Neural cell (in vitro differentiated cells): ENCODE data around the gene C1orf35. TPM values are rescaled to one million over a fixed set of nuclear protein-coding genes. Genes with fewer than 3 reads are reported as not detected.

ENCODE experiments used
- H2AFZ ChIP-seq: fragments of 200-600, 300-800 bp; sonication (generic), shearing (Covaris generic); 2 replicates; pipeline ENCODE4 v1.6.0; 2014; ENCODE audit warnings: low read depth, mild to moderate bottlenecking, antibody characterized with exemption, low read length, moderate library complexity
- H3F3A ChIP-seq: fragments of 200-600 bp; shearing (Covaris generic); 2 replicates; pipeline ENCODE4 v1.6.1; 2016; ENCODE audit warnings: mild to moderate bottlenecking, moderate library complexity, mixed read lengths, antibody characterized with exemption, low read length; ENCODE audit not compliant: insufficient read depth, poor library complexity, severe bottlenecking
- H3K27ac ChIP-seq: fragments of 200-600, 300-800 bp; sonication (generic), shearing (Covaris generic); 2 replicates; pipeline ENCODE4 v1.5.1; 2014; ENCODE audit warnings: mild to moderate bottlenecking, low read length, moderate library complexity
- H3K27me3 ChIP-seq: fragments of 300-800, 200-600 bp; sonication (generic), shearing (Covaris generic); 2 replicates; pipeline ENCODE4 v1.6.0; 2014; ENCODE audit warnings: mild to moderate bottlenecking, low read depth, low read length, moderate library complexity; ENCODE audit not compliant: insufficient read depth
- H3K36me3 ChIP-seq: fragments of 300-800, 200-600 bp; sonication (generic), shearing (Covaris generic); 2 replicates; pipeline ENCODE4 v1.5.1; 2014; ENCODE audit warnings: mild to moderate bottlenecking, antibody characterized with exemption, low read length, moderate library complexity; ENCODE audit not compliant: insufficient read depth
- H3K4me2 ChIP-seq: fragments of 300-800, 200-600 bp; sonication (generic), shearing (Covaris generic); 2 replicates; pipeline ENCODE4 v1.6.0; 2014; ENCODE audit warnings: mild to moderate bottlenecking, low read length
- H3K4me3 ChIP-seq: fragments of 300-800, 200-600 bp; sonication (generic), shearing (Covaris generic); 2 replicates; pipeline ENCODE4 v1.5.1; 2014; ENCODE audit warnings: mild to moderate bottlenecking, low read length, moderate library complexity
- H3K79me2 ChIP-seq: fragments of 200-600 bp; shearing (Covaris generic); replicated peaks from 2 replicates; pipeline ENCODE4 v1.6.0; 2014; ENCODE audit warnings: mild to moderate bottlenecking, low read length, moderate library complexity; ENCODE audit not compliant: insufficient read depth
- H3K9ac ChIP-seq: fragments of 300-800, 200-600 bp; sonication (generic), shearing (Covaris generic); 2 replicates; pipeline ENCODE4 v1.6.1; 2016; ENCODE audit warnings: mild to moderate bottlenecking, low read length, mixed read lengths
- H3K9me2 ChIP-seq: fragments of 200-600 bp; shearing (Covaris generic); 2 replicates; pipeline ENCODE4 v1.6.1; 2016; ENCODE audit warnings: mild to moderate bottlenecking, low read length, mixed read lengths; ENCODE audit not compliant: insufficient read depth
- H3K9me3 ChIP-seq: fragments of 200-600, 300-800 bp; sonication (generic), shearing (Covaris generic); 2 replicates; pipeline ENCODE4 v1.6.1; 2016; ENCODE audit warnings: mild to moderate bottlenecking, mixed run types, low read length, moderate library complexity, mixed read lengths
- H4K20me1 ChIP-seq: fragments of 200-600 bp; shearing (Covaris generic); 2 replicates; pipeline ENCODE4 v1.6.1; 2016; ENCODE audit warnings: mild to moderate bottlenecking, mixed run types; ENCODE audit not compliant: insufficient read depth
- EP300 ChIP-seq: fragments of 450-650 bp; conservative IDR thresholded peaks from 2 replicates; pipeline ENCODE4 v1.6.1; 2014; ENCODE audit warnings: antibody characterized with exemption, mild to moderate bottlenecking, moderate library complexity; ENCODE audit not compliant: poor library complexity, severe bottlenecking
- EZH2 ChIP-seq: fragments of 200-600, 300-800 bp; shearing (Covaris generic), sonication (generic); IDR thresholded peaks from 2 replicates; pipeline ENCODE4 v1.6.1; 2014; ENCODE audit warnings: antibody characterized with exemption, low read length, borderline replicate concordance, mild to moderate bottlenecking; ENCODE audit not compliant: insufficient read depth, poor library complexity, severe bottlenecking
- MXI1 ChIP-seq: fragments of 450-650 bp; conservative IDR thresholded peaks from 2 replicates; pipeline ENCODE4 v1.6.1; 2014; ENCODE audit warnings: antibody characterized with exemption, mild to moderate bottlenecking; ENCODE audit not compliant: poor library complexity, severe bottlenecking
- POLR2AphosphoS5 ChIP-seq: IDR thresholded peaks from 2 replicates; pipeline ENCODE4 v1.6.1; 2012
- RAD21 ChIP-seq: fragments of 450-650 bp; conservative IDR thresholded peaks from 2 replicates; pipeline ENCODE4 v1.6.1; 2014; ENCODE audit warnings: antibody characterized with exemption, mild to moderate bottlenecking, moderate library complexity
- SMC3 ChIP-seq: fragments of 450-650 bp; conservative IDR thresholded peaks from 2 replicates; pipeline ENCODE4 v1.6.1; 2014; ENCODE audit warnings: antibody characterized with exemption, mild to moderate bottlenecking, moderate library complexity; ENCODE audit not compliant: poor library complexity
- TAF1 ChIP-seq: IDR thresholded peaks from 2 replicates; pipeline ENCODE4 v1.6.1; 2012; ENCODE audit warnings: low read depth
- polyA plus RNA-seq: library from polyadenylated mRNA; depleted of rRNA; stranded (reverse); fragments of >200 nt; gene quantifications from 2 replicates; pipeline ENCODE4 v1.2.3, GENCODE V29; 2014
- TF ChIP-seq, protein P1 (sequence below): fragments of 450-650 bp; IDR thresholded peaks from 2 replicates; pipeline ENCODE4 v1.5.1; 2014; ENCODE audit warnings: antibody characterized with exemption, mild to moderate bottlenecking, moderate library complexity; ENCODE audit not compliant: poor library complexity, severe bottlenecking
- TF ChIP-seq, protein P2 (sequence below): IDR thresholded peaks from 2 replicates; pipeline ENCODE4 v1.6.1; 2012; ENCODE audit warnings: borderline replicate concordance

Gene C1orf35
- polyA plus RNA-seq, 1 donor from 2014 or later = 32.8 TPM

DNA sequence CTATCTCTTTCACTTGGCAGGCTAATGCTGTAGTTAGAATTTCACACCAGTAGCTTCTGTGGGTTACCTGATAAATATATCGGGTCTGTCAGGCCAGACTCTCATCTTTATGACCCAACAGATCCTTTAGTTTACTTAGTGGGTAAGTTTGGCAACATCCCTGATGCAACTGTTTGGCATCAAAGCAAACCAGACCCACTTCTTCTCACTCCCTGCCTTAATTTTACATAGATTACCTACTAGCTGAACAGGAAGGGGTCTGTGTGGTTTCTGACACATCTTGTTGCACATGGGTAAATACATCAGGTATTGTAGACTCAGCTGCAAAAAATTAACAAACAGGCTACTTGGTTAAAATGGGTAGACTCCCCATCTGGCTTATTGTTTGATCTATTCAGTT is 33.8 kb upstream of the C1orf35 start:
- H3F3A ChIP-seq = no peaks in the 10 kb centered on the region
- H3K4me2 ChIP-seq = no peak overlapping the region
- H2AFZ ChIP-seq = no peak overlapping the region
- no peak overlapping the region for H3K4me3 ChIP-seq
- peaks cover 10% of the 10 kb centered on the region for H3K79me2 ChIP-seq
- no peaks in the 10 kb centered on the region for H3K9me2 ChIP-seq
- H3K36me3 ChIP-seq = no peaks in the 10 kb centered on the region
- H3K9ac ChIP-seq = no peak overlapping the region
- no peak overlapping the region for H3K27ac ChIP-seq
- peaks cover 7% of the 10 kb centered on the region for H4K20me1 ChIP-seq
- H3K9me3 ChIP-seq = no peaks in the 10 kb centered on the region
- TF ChIP-seq TAF1 = no peak
- no peak for TF ChIP-seq EZH2
- TF ChIP-seq, protein P1, sequence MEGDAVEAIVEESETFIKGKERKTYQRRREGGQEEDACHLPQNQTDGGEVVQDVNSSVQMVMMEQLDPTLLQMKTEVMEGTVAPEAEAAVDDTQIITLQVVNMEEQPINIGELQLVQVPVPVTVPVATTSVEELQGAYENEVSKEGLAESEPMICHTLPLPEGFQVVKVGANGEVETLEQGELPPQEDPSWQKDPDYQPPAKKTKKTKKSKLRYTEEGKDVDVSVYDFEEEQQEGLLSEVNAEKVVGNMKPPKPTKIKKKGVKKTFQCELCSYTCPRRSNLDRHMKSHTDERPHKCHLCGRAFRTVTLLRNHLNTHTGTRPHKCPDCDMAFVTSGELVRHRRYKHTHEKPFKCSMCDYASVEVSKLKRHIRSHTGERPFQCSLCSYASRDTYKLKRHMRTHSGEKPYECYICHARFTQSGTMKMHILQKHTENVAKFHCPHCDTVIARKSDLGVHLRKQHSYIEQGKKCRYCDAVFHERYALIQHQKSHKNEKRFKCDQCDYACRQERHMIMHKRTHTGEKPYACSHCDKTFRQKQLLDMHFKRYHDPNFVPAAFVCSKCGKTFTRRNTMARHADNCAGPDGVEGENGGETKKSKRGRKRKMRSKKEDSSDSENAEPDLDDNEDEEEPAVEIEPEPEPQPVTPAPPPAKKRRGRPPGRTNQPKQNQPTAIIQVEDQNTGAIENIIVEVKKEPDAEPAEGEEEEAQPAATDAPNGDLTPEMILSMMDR = no peak
- no peak for TF ChIP-seq MXI1
- no peak for TF ChIP-seq POLR2AphosphoS5
- TF ChIP-seq EP300 = no peak
- TF ChIP-seq SMC3 = no peak
- TF ChIP-seq, protein P2, sequence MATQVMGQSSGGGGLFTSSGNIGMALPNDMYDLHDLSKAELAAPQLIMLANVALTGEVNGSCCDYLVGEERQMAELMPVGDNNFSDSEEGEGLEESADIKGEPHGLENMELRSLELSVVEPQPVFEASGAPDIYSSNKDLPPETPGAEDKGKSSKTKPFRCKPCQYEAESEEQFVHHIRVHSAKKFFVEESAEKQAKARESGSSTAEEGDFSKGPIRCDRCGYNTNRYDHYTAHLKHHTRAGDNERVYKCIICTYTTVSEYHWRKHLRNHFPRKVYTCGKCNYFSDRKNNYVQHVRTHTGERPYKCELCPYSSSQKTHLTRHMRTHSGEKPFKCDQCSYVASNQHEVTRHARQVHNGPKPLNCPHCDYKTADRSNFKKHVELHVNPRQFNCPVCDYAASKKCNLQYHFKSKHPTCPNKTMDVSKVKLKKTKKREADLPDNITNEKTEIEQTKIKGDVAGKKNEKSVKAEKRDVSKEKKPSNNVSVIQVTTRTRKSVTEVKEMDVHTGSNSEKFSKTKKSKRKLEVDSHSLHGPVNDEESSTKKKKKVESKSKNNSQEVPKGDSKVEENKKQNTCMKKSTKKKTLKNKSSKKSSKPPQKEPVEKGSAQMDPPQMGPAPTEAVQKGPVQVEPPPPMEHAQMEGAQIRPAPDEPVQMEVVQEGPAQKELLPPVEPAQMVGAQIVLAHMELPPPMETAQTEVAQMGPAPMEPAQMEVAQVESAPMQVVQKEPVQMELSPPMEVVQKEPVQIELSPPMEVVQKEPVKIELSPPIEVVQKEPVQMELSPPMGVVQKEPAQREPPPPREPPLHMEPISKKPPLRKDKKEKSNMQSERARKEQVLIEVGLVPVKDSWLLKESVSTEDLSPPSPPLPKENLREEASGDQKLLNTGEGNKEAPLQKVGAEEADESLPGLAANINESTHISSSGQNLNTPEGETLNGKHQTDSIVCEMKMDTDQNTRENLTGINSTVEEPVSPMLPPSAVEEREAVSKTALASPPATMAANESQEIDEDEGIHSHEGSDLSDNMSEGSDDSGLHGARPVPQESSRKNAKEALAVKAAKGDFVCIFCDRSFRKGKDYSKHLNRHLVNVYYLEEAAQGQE = no peak
- no peak for TF ChIP-seq RAD21
- H3K27me3 ChIP-seq = peaks cover 25% of the 10 kb centered on the region

DNA sequence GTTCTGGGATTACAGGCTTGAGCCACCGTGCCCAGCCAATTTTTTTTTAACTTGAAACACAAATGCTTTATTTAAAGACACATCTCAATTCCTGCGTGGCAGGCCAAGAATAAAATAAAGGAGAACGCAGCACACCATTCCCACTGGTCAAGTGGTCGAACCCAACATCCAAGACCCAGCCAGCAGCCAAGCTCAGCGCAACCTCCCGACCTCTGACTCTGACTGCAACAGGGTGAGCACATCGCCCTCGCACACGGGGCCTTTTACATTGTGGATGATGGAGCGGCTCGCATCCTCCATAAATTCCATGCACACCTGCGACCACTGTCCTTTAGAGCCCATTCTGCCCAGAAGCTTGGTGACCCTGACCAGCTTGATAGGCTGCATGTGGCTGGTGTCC is 31.5 kb upstream of the C1orf35 start:
- Histone ChIP-seq H3K27ac (no peak overlapping the region), H3K4me2 (no peak overlapping the region), H3K27me3 (peaks cover 25% of the 10 kb centered on the region), H3K36me3 (no peaks in the 10 kb centered on the region), H2AFZ (no peak overlapping the region), H3K9ac (no peak overlapping the region), H4K20me1 (no peaks in the 10 kb centered on the region), H3K9me3 (no peaks in the 10 kb centered on the region), H3F3A (no peaks in the 10 kb centered on the region), H3K9me2 (no peaks in the 10 kb centered on the region), H3K79me2 (no peaks in the 10 kb centered on the region), H3K4me3 (no peak overlapping the region)
- TF ChIP-seq TAF1 (no peak), RAD21 (no peak), EP300 (no peak), EZH2 (no peak), POLR2AphosphoS5 (no peak), MXI1 (no peak), SMC3 (no peak)
- TF ChIP-seq, protein P1 = no peak
- TF ChIP-seq, protein P2 = no peak
